Spleen (tissue), 11 donors: ENCODE data around the gene TTLL12. TPM values are rescaled to one million over a fixed set of nuclear protein-coding genes. Genes with fewer than 3 reads are reported as not detected.
A peak's percentile ranks its signal among the peaks of the same experiment; 100 is the strongest.

Experiments
- DNase-seq: peaks from one replicate; pipeline ENCODE4 v3.0.0-alpha.2; 2020
- H3K27ac ChIP-seq, 8 donors: fragments of 200-600 bp; sonication (generic) in 7 of 8; 1 replicate in 4 of 8; 2 replicates in 4 of 8; pipeline versions ENCODE4 v1.5.0 to v1.8.0; 2016 to 2021; ENCODE audit warnings: inconsistent platforms in 4 of 8, mild to moderate bottlenecking in 4 of 8, moderate library complexity in 1 of 8
- H3K27me3 ChIP-seq, 7 donors: fragments of 200-600 bp; sonication (generic) in 6 of 7; replicated peaks in 1 of 7; 1 replicate in 4 of 7; 2 replicates in 3 of 7; pipeline versions ENCODE4 v1.5.0 to v1.8.0; 2016 to 2021; ENCODE audit warnings: inconsistent platforms in 3 of 7, mild to moderate bottlenecking in 1 of 7
- H3K36me3 ChIP-seq, 6 donors: fragments of 200-600 bp; sonication (generic) in 5 of 6; 1 replicate in 4 of 6; 2 replicates in 2 of 6; pipeline versions ENCODE4 v1.5.0 to v1.8.0; 2016 to 2021; ENCODE audit warnings: inconsistent platforms in 2 of 6
- H3K4me1 ChIP-seq, 6 donors: fragments of 200-600 bp; sonication (generic) in 5 of 6; 1 replicate in 3 of 6; 2 replicates in 3 of 6; pipeline versions ENCODE4 v1.5.0 to v1.8.0; 2016 to 2021; ENCODE audit warnings: inconsistent platforms in 3 of 6
- H3K4me3 ChIP-seq, 8 donors: fragments of 200-600 bp; sonication (generic) in 7 of 8; 1 replicate in 4 of 8; 2 replicates in 4 of 8; pipeline versions ENCODE4 v1.5.0 to v1.8.0; 2016 to 2021; ENCODE audit warnings: inconsistent platforms in 4 of 8, mild to moderate bottlenecking in 4 of 8, moderate library complexity in 2 of 8
- H3K9me3 ChIP-seq, 8 donors: fragments of 200-600 bp; sonication (generic) in 7 of 8; 1 replicate in 4 of 8; 2 replicates in 4 of 8; pipeline versions ENCODE4 v1.5.0 to v1.8.0; 2016 to 2021; ENCODE audit warnings: inconsistent platforms in 4 of 8
- POLR2A ChIP-seq, 3 donors: fragments of 450-650 bp; IDR thresholded peaks; one replicate each; pipeline ENCODE4 v1.5.1; 2017; ENCODE audit warnings: antibody characterized with exemption in 3 of 3, mild to moderate bottlenecking in 1 of 3
- POLR2AphosphoS5 ChIP-seq, 3 donors: sonication (generic); formaldehyde crosslinking; IDR thresholded peaks; one replicate each; pipeline ENCODE4 v1.5.1; 2017; ENCODE audit warnings: antibody characterized with exemption in 3 of 3
- WGBS, 5 donors: extraction: QIAGEN DNeasy Blood & Tissue Kit in 3 of 5; methylation state at CpG; one replicate each; pipeline versions ENCODE4 v1.1.5 to v1.1.7; 2013 to 2018; 5-methylcytosine and 5-hydroxymethylcytosine counted together
- intact Hi-C: fragments of 100-400 bp; cut with DNase I; formaldehyde crosslinking; loops from one replicate; pipeline ENCODE4 v1.15.0; 2023; ENCODE audit warnings: low total_unique reads
- polyA plus RNA-seq, 3 donors: library from polyadenylated mRNA; stranded (reverse); fragments of 200-250 nt; gene quantifications; one replicate each; pipeline ENCODE4 v1.2.1, GENCODE V29; 2013
- total RNA-seq, 7 donors: library from RNA; depleted of rRNA in 3 of 7; stranded (reverse); fragments of >200 nt in 3 of 7; fragmentation: NEBNext Ultra II Directional in 4 of 7; extraction: Animal tissue kit (Norgen Biotek cat#: 25700) in 4 of 7; gene quantifications; one replicate each; pipeline versions ENCODE4 v1.1.0 to v1.2.1, GENCODE V29; 2016 to 2021
- TF ChIP-seq, protein P1 (sequence below), 11 experiments: fragments of 200-600 bp in 7 of 11; fragments of 450-650 bp in 4 of 11; sonication (generic) in 4 of 11; IDR thresholded peaks in 8 of 11; conservative IDR thresholded peaks in 3 of 11; 1 replicate in 7 of 11; 2 replicates in 4 of 11; pipeline versions ENCODE4 v1.4.0 to v1.8.0; 2016 to 2021; ENCODE audit warnings: antibody characterized with exemption in 11 of 11, inconsistent platforms in 4 of 11, mild to moderate bottlenecking in 1 of 11
- donor health status: healthy with polysubstance abuse.
- donor health status: DM: no; HTN: no; CAD: no; lungs with moderate emphysema.
- donor health status: DM: no; HTN: no; CAD: no.
- donor health status: Bipolar disorder and iron deficiency.
- donor health status: healthy.
- donor health status: DM: no; HTN: no; CAD: no.
- donor health status: DM: yes; HTN: yes; CAD: no.

TTLL12 gene
- total and polyA plus RNA-seq, 10 donors = 8.7 to 21.6 (median 18.2) TPM

DNA sequence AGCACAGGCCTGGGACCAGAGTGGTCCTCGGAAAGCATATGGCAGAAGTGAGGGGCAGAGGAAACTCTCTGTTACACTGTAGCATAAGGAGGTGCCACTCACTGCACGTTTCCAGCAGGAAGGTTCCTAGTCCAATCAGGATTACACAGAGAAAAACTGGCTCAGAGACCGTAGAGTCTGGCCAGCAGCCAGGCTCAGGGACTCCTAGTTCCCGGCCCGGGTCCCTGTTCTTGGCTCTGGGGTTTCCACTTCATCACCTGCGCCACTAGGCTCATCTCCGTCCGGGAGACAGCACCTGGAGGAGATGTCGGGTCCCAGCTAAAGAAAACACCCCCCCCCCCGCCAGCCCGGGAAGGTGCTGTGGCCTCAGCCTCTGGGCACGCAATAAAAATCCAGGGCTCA, 1.1 kb downstream of the TTLL12 start:
- 31 to 57% (median 38%) methylated on average over 8 to 12 of the region's 12 CpGs for WGBS, 5 donors
- H3K36me3 ChIP-seq = peaks cover 0 to 20% (median under 1%) of the 10 kb centered on the region in 6 donors
- H3K4me1 ChIP-seq = peaks cover 11 to 49% (median 39%) of the 10 kb centered on the region in 6 donors
- intact Hi-C loops = no loop called here
- H3K27ac ChIP-seq = peak overlapping the region in 2 of 8 donors; percentile 85 to 90
- H3K27me3 ChIP-seq = no peaks in the 10 kb centered on the region
- no peaks in the 10 kb centered on the region for H3K9me3 ChIP-seq
- TF ChIP-seq, protein P1, sequence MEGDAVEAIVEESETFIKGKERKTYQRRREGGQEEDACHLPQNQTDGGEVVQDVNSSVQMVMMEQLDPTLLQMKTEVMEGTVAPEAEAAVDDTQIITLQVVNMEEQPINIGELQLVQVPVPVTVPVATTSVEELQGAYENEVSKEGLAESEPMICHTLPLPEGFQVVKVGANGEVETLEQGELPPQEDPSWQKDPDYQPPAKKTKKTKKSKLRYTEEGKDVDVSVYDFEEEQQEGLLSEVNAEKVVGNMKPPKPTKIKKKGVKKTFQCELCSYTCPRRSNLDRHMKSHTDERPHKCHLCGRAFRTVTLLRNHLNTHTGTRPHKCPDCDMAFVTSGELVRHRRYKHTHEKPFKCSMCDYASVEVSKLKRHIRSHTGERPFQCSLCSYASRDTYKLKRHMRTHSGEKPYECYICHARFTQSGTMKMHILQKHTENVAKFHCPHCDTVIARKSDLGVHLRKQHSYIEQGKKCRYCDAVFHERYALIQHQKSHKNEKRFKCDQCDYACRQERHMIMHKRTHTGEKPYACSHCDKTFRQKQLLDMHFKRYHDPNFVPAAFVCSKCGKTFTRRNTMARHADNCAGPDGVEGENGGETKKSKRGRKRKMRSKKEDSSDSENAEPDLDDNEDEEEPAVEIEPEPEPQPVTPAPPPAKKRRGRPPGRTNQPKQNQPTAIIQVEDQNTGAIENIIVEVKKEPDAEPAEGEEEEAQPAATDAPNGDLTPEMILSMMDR (IDR thresholded peaks at IDR 0.05 in 8 of 11, conservative IDR thresholded peaks at IDR 0.05 in 3 of 11) = no peak
- TF ChIP-seq POLR2AphosphoS5 (IDR thresholded peaks at IDR 0.05) = no peak
- no peak for TF ChIP-seq POLR2A (IDR thresholded peaks at IDR 0.05)
- peak overlapping the region in 7 of 8 donors; percentile 67 to 95 (median 82) for H3K4me3 ChIP-seq
- DNase-seq = no peak

DNA sequence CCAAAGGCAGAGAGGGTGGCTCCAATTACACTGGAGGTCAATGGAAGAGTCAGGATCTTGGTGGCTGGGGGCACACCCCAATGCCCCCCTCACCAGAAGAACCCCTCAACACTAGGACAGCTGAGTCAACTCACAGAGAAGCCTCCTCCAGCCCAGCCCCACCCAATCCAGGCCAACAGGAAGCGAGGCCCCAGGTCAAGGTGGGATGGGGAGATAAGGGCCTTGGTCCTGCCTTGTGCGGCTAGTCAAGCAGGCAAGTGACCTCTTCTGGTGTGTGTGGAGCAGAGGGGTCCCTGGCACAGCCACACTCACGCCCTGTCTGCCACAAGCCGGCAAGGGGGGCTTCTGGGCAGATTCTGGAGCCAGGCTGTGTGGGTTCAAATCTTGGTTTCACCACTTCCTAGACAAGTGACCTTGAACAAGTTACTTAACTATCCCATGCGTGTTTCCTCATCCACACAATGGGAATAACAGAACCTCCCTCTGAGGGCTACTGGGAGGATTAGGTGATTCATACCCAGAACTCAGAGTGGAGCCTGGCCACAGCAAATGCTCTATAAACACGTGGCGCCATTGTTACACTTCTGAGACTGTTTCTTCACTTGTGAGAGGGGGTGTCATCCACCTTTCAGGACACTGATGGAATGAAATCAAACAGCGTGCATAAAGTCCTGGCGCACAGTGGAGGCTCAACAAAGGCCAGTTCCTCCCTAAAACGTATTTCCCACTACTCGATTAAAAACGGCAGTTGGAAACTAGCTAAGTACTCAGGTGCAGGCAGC, 3.2 kb downstream of the TTLL12 start:
- Histone ChIP-seq H3K27ac (peak overlapping the region in 4 of 8 donors; percentile 28 to 55 (median 30)), H3K9me3 (no peaks in the 10 kb centered on the region), H3K27me3 (no peaks in the 10 kb centered on the region), H3K36me3 (peaks cover 0 to 41% (median 19%) of the 10 kb centered on the region in 6 donors), H3K4me1 (peaks cover 11 to 49% (median 39%) of the 10 kb centered on the region in 6 donors), H3K4me3 (no peak overlapping the region)
- no peak for DNase-seq
- TF ChIP-seq, protein P1 (IDR thresholded peaks at IDR 0.05 in 8 of 11, conservative IDR thresholded peaks at IDR 0.05 in 3 of 11) = no peak
- TF ChIP-seq POLR2AphosphoS5 (IDR thresholded peaks at IDR 0.05) = peak in 2 of 3 donors; percentile 39 to 43
- WGBS, 5 donors = 61 to 71% (median 67%) methylated on average over 12 of the region's 12 CpGs
- intact Hi-C loops = no loop called here

DNA sequence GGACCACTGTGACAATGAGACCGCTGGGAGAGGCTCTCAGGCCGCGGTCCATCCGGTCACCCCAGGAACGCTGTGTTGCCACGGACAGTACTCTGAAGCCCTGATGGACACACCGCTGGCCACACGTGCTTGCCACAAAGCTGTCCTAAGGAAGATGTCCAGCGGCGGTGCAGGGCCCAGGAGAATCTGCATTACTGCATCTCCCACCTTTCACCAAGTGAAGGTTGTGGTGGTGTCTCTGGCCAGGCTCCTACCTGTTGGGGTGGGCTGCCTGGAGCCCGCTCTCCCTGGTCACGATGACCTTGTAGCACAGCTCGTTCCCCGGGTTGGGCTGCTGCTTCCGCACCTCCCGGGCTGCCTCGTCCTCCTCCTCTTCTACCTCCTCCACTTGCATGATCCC, 4.2 kb downstream of the TTLL12 start:
- 92 to 97% (median 93%) methylated on average over 14 to 17 of the region's 17 CpGs for WGBS, 5 donors
- Histone ChIP-seq H3K4me3 (no peak overlapping the region), H3K36me3 (peaks cover 0 to 49% (median 21%) of the 10 kb centered on the region in 6 donors), H3K9me3 (no peaks in the 10 kb centered on the region), H3K27me3 (no peaks in the 10 kb centered on the region), H3K27ac (peak overlapping the region in 2 of 8 donors; percentile 28 to 31), H3K4me1 (peaks cover 9 to 43% (median 33%) of the 10 kb centered on the region in 6 donors)
- intact Hi-C loops = no loop called here
- TF ChIP-seq POLR2A (IDR thresholded peaks at IDR 0.05) (no peak), POLR2AphosphoS5 (IDR thresholded peaks at IDR 0.05) (no peak)
- TF ChIP-seq, protein P1 (IDR thresholded peaks at IDR 0.05 in 8 of 11, conservative IDR thresholded peaks at IDR 0.05 in 3 of 11) = no peak
- no peak for DNase-seq

- Histone ChIP-seq H3K4me1 (peaks cover 9 to 41% (median 32%) of the 10 kb centered on the region in 6 donors), H3K27me3 (no peaks in the 10 kb centered on the region), H3K36me3 (peaks cover 0 to 55% (median 23%) of the 10 kb centered on the region in 6 donors), H3K27ac (no peak overlapping the region), H3K9me3 (no peaks in the 10 kb centered on the region), H3K4me3 (no peak overlapping the region)
- no peak for DNase-seq
- intact Hi-C loops = no loop called here
- TF ChIP-seq, protein P1 (IDR thresholded peaks at IDR 0.05 in 8 of 11, conservative IDR thresholded peaks at IDR 0.05 in 3 of 11) = no peak
- TF ChIP-seq POLR2A (IDR thresholded peaks at IDR 0.05) (no peak), POLR2AphosphoS5 (IDR thresholded peaks at IDR 0.05) (no peak)
- 94 to 99% (median 96%) methylated on average over 8 to 10 of the region's 10 CpGs for WGBS, 5 donors
Measured at GRCh38 chr22:43182118-43182517, 4.8 kb downstream of the TTLL12 start.
